Measurements from ENCODE around the gene NT5C. TPM values are rescaled to one million over a fixed set of nuclear protein-coding genes. Genes with fewer than 3 reads are reported as not detected.
"Not testable (repeated sequence)": the region's sequence is repeated elsewhere in the genome, so short reads cannot be mapped to it uniquely, and the experiment has no call there.

NT5C gene
- total RNA-seq, 1 donor: 48.1 TPM

GRCh38 chr17:75174996-75175395, 43.5 kb upstream of the NT5C start:
- Histone ChIP-seq H3K36me3 (ENCODE audit: insufficient read depth, low read length) (peaks cover 70% of the 10 kb centered on the region), H3K79me2 (ENCODE audit: insufficient read depth, low read length) (peaks cover 90% of the 10 kb centered on the region), H3K27me3 (ENCODE audit: insufficient read depth, low read length) (no peaks in the 10 kb centered on the region), H4K20me1 (ENCODE audit: insufficient read depth, low read length) (peaks cover 37% of the 10 kb centered on the region), H3K9me3 (ENCODE audit: low read depth, low read length) (no peaks in the 10 kb centered on the region), H3K27ac (ENCODE audit: low read depth, low read length) (no peak overlapping the region), H3K4me2 (ENCODE audit: insufficient read depth, low read length) (no peak overlapping the region), H3K4me3 (ENCODE audit: insufficient read depth, low read length) (no peak overlapping the region), H3K4me1 (ENCODE audit: insufficient read depth, low read length) (no peaks in the 10 kb centered on the region), H2AFZ (ENCODE audit: low read length) (no peak overlapping the region)
- TF ChIP-seq, protein P1, sequence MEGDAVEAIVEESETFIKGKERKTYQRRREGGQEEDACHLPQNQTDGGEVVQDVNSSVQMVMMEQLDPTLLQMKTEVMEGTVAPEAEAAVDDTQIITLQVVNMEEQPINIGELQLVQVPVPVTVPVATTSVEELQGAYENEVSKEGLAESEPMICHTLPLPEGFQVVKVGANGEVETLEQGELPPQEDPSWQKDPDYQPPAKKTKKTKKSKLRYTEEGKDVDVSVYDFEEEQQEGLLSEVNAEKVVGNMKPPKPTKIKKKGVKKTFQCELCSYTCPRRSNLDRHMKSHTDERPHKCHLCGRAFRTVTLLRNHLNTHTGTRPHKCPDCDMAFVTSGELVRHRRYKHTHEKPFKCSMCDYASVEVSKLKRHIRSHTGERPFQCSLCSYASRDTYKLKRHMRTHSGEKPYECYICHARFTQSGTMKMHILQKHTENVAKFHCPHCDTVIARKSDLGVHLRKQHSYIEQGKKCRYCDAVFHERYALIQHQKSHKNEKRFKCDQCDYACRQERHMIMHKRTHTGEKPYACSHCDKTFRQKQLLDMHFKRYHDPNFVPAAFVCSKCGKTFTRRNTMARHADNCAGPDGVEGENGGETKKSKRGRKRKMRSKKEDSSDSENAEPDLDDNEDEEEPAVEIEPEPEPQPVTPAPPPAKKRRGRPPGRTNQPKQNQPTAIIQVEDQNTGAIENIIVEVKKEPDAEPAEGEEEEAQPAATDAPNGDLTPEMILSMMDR (IDR thresholded peaks at IDR 0.05; ENCODE audit: extremely low read depth, low read depth, low read length): no peak
- DNase-seq (ENCODE audit: insufficient read length, low spot score, missing footprints): no peak

GRCh38 chr17:75173526-75173925, 42.0 kb upstream of the NT5C start:
- DNase-seq (ENCODE audit: insufficient read length, low spot score, missing footprints): no peak
- Histone ChIP-seq H4K20me1 (ENCODE audit: insufficient read depth, low read length) (peaks cover 23% of the 10 kb centered on the region), H3K4me3 (ENCODE audit: insufficient read depth, low read length) (no peak overlapping the region), H3K9me3 (ENCODE audit: low read depth, low read length) (no peaks in the 10 kb centered on the region), H3K4me1 (ENCODE audit: insufficient read depth, low read length) (no peaks in the 10 kb centered on the region), H3K27ac (ENCODE audit: low read depth, low read length) (no peak overlapping the region), H3K79me2 (ENCODE audit: insufficient read depth, low read length) (peaks cover 82% of the 10 kb centered on the region), H2AFZ (ENCODE audit: low read length) (no peak overlapping the region), H3K27me3 (ENCODE audit: insufficient read depth, low read length) (no peaks in the 10 kb centered on the region), H3K4me2 (ENCODE audit: insufficient read depth, low read length) (no peak overlapping the region), H3K36me3 (ENCODE audit: insufficient read depth, low read length) (peaks cover 66% of the 10 kb centered on the region)
- TF ChIP-seq, protein P1 (IDR thresholded peaks at IDR 0.05; ENCODE audit: extremely low read depth, low read depth, low read length): no peak

GRCh38 chr17:75168998-75169397, 37.5 kb upstream of the NT5C start:
- no peaks in the 10 kb centered on the region for H3K4me1 ChIP-seq (ENCODE audit: insufficient read depth, low read length)
- no peaks in the 10 kb centered on the region for H3K9me3 ChIP-seq (ENCODE audit: low read depth, low read length)
- H3K4me3 ChIP-seq (ENCODE audit: insufficient read depth, low read length): no peak overlapping the region
- H3K4me2 ChIP-seq (ENCODE audit: insufficient read depth, low read length): no peak overlapping the region
- peaks cover 41% of the 10 kb centered on the region for H3K79me2 ChIP-seq (ENCODE audit: insufficient read depth, low read length)
- peaks cover 52% of the 10 kb centered on the region for H3K36me3 ChIP-seq (ENCODE audit: insufficient read depth, low read length)
- peaks cover 6% of the 10 kb centered on the region for H4K20me1 ChIP-seq (ENCODE audit: insufficient read depth, low read length)
- no peak for DNase-seq (ENCODE audit: insufficient read length, low spot score, missing footprints)
- no peak overlapping the region for H3K27ac ChIP-seq (ENCODE audit: low read depth, low read length)
- no peak overlapping the region for H2AFZ ChIP-seq (ENCODE audit: low read length)
- TF ChIP-seq, protein P1 (IDR thresholded peaks at IDR 0.05; ENCODE audit: extremely low read depth, low read depth, low read length): no peak
- no peaks in the 10 kb centered on the region for H3K27me3 ChIP-seq (ENCODE audit: insufficient read depth, low read length)

GRCh38 chr17:75164606-75165005, 33.1 kb upstream of the NT5C start:
- H3K27ac ChIP-seq (ENCODE audit: low read depth, low read length); H3K9me3 ChIP-seq (ENCODE audit: low read depth, low read length); H3K4me2 ChIP-seq (ENCODE audit: insufficient read depth, low read length); H3K4me3 ChIP-seq (ENCODE audit: insufficient read depth, low read length); H4K20me1 ChIP-seq (ENCODE audit: insufficient read depth, low read length); H2AFZ ChIP-seq (ENCODE audit: low read length); H3K4me1 ChIP-seq (ENCODE audit: insufficient read depth, low read length); DNase-seq (ENCODE audit: insufficient read length, low spot score, missing footprints); H3K79me2 ChIP-seq (ENCODE audit: insufficient read depth, low read length); H3K27me3 ChIP-seq (ENCODE audit: insufficient read depth, low read length): not testable (repeated sequence)
- H3K36me3 ChIP-seq (ENCODE audit: insufficient read depth, low read length): peaks cover 32% of the 10 kb centered on the region
